Right lobe of liver (tissue), 4 donors: ENCODE data around the gene PAX3.

Experiments used
- CTCF ChIP-seq, 4 donors: fragments of 200-600 bp in 3 of 4; fragments of 450-650 bp in 1 of 4; IDR thresholded peaks; one replicate each; pipeline versions ENCODE4 v1.5.1 to v1.8.0; 2016 to 2022; ENCODE audit warnings: antibody characterized with exemption in 4 of 4, mild to moderate bottlenecking in 2 of 4
- POLR2A ChIP-seq: fragments of 450-650 bp; IDR thresholded peaks from one replicate; pipeline ENCODE4 v1.6.1; 2017; ENCODE audit warnings: antibody characterized with exemption, mild to moderate bottlenecking
- donor health status: DM: no; HTN: no; CAD: no.
- donor health status: DM: no; HTN: no; CAD: no.
- donor health status: DM: no; HTN: yes; CAD: no.

GRCh38 chr2:222283634-222284033, 15.2 kb downstream of the PAX3 start:
- no peak for TF ChIP-seq POLR2A
- TF ChIP-seq CTCF (IDR thresholded peaks at IDR 0.05) = no peak
